GM23338 (cell line): Measurements from ENCODE around the gene RABIF.

Experiments used
- CREB1 ChIP-seq: fragments of 250-450 bp; sonication (Bioruptor Pico); IDR thresholded peaks from 2 replicates; pipeline ENCODE4 v1.5.0; 2020; ENCODE audit warnings: low read depth, mild to moderate bottlenecking, moderate library complexity
- CTCF ChIP-seq, 2 experiments: fragments of 200-600 bp in 1 of 2; sonication (generic) in 1 of 2; conservative IDR thresholded peaks; 2 replicates each; pipeline versions ENCODE4 v1.5.1 to v1.6.1; 2016 to 2017; ENCODE audit warnings: antibody characterized with exemption in 2 of 2, low read depth in 2 of 2, mild to moderate bottlenecking in 2 of 2, moderate library complexity in 1 of 2
- EZH2 ChIP-seq: fragments of 200-600 bp; sonication (generic); IDR thresholded peaks from one replicate; pipeline ENCODE4 v1.8.0; 2017; ENCODE audit warnings: antibody characterized with exemption, mild to moderate bottlenecking, low read depth; ENCODE audit not compliant: unreplicated experiment
- NANOG ChIP-seq: IDR thresholded peaks from 2 replicates; pipeline ENCODE4 v1.6.1; 2016; ENCODE audit warnings: antibody characterized with exemption, borderline replicate concordance
- POLR2AphosphoS5 ChIP-seq: IDR thresholded peaks from 2 replicates; pipeline ENCODE4 v1.6.1; 2016; ENCODE audit warnings: antibody characterized with exemption, low read depth
- REST ChIP-seq: IDR thresholded peaks from one replicate; pipeline ENCODE4 v1.6.1; 2018; ENCODE audit warnings: antibody characterized with exemption; ENCODE audit not compliant: unreplicated experiment

DNA sequence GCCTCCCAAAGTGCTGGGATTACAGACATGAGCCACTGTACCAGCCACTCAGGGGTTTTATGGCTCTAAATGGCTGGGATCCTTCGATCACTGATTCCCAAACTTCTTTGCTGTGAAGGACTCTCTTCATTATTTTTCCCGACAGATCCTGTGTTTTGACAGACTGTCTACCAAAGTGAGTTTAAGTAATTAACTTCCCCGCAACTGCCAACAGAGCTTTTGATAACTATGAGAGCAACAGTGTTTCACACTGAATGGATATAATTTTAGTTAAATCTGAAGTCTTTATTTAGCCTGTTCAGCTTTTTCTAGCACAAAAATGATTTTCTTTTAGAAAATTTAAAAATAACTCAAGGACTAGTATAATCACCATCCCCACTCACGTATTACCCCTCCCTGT lies 12.6 kb upstream of the RABIF start:
- TF ChIP-seq CREB1 (no peak), CTCF (conservative IDR thresholded peaks at IDR 0.05; ENCODE audit: low read depth in 2 of 2) (no peak), EZH2 (no peak), REST (no peak), POLR2AphosphoS5 (no peak), NANOG (no peak)
